H9 (cell line): Measurements from ENCODE around the gene ARFGEF2. TPM values are rescaled to one million over a fixed set of nuclear protein-coding genes. Genes with fewer than 3 reads are reported as not detected.

Source experiments
- DNase-seq: peaks from one replicate; pipeline ENCODE4 v3.0.0-alpha.2; 2017
- H2AFZ ChIP-seq: one replicate; pipeline ENCODE4 v1.6.1; 2013; ENCODE audit warnings: mild to moderate bottlenecking, low read length, control low read depth, moderate library complexity
- H2AK5ac ChIP-seq: 2 replicates; pipeline ENCODE4 v1.6.1; 2013; ENCODE audit warnings: low read length, control low read depth, mixed read lengths; ENCODE audit not compliant: insufficient read length
- H2BK120ac ChIP-seq: one replicate; pipeline ENCODE4 v1.6.1; 2013; ENCODE audit warnings: low read depth, mild to moderate bottlenecking, low read length, control low read depth, inconsistent platforms; ENCODE audit not compliant: poor library complexity, severe bottlenecking
- H2BK12ac ChIP-seq: 2 replicates; pipeline ENCODE4 v1.6.1; 2013; ENCODE audit warnings: low read length, control low read depth, mixed read lengths, low read depth; ENCODE audit not compliant: insufficient read length
- H2BK15ac ChIP-seq: 2 replicates; pipeline ENCODE4 v1.6.1; 2013; ENCODE audit warnings: low read depth, low read length, control low read depth
- H2BK20ac ChIP-seq: one replicate; pipeline ENCODE4 v1.6.1; 2013; ENCODE audit warnings: low read depth, mild to moderate bottlenecking, low read length, control low read depth, inconsistent platforms; ENCODE audit not compliant: poor library complexity, severe bottlenecking
- H2BK5ac ChIP-seq: 2 replicates; pipeline ENCODE4 v1.6.1; 2013; ENCODE audit warnings: low read length, control low read depth, mixed read lengths; ENCODE audit not compliant: insufficient read length
- H3K14ac ChIP-seq: 2 replicates; pipeline ENCODE4 v1.6.1; 2013; ENCODE audit warnings: low read length, control low read depth; ENCODE audit not compliant: insufficient read depth
- H3K18ac ChIP-seq: 2 replicates; pipeline ENCODE4 v1.6.1; 2013; ENCODE audit warnings: low read depth, mild to moderate bottlenecking, mixed read lengths, low read length, control low read depth; ENCODE audit not compliant: insufficient read length
- H3K23ac ChIP-seq: 2 replicates; pipeline ENCODE4 v1.6.1; 2013; ENCODE audit warnings: low read length, control low read depth, mixed read lengths, low read depth; ENCODE audit not compliant: insufficient read length
- H3K23me2 ChIP-seq: 2 replicates; pipeline ENCODE4 v1.6.1; 2013; ENCODE audit warnings: low read depth, mild to moderate bottlenecking, mixed read lengths, low read length, control low read depth; ENCODE audit not compliant: insufficient read length, poor library complexity, severe bottlenecking
- H3K27ac ChIP-seq: 2 replicates; pipeline ENCODE4 v1.5.1; 2013; ENCODE audit warnings: low read length, control low read depth, mixed read lengths, low read depth; ENCODE audit not compliant: insufficient read length
- H3K27me3 ChIP-seq: 2 replicates; pipeline ENCODE4 v1.6.1; 2013; ENCODE audit warnings: low read length, control low read depth, inconsistent platforms; ENCODE audit not compliant: insufficient read depth
- H3K4ac ChIP-seq: 2 replicates; pipeline ENCODE4 v1.6.1; 2013; ENCODE audit warnings: low read depth, mild to moderate bottlenecking, control low read depth, inconsistent platforms, low read length, moderate library complexity
- H3K4me1 ChIP-seq: 2 replicates; pipeline ENCODE4 v1.6.1; 2013; ENCODE audit warnings: low read length, control low read depth, inconsistent platforms; ENCODE audit not compliant: insufficient read depth
- H3K4me2 ChIP-seq: 2 replicates; pipeline ENCODE4 v1.6.1; 2013; ENCODE audit warnings: low read length, control low read depth, mixed read lengths; ENCODE audit not compliant: insufficient read length, insufficient read depth
- H3K56ac ChIP-seq: 2 replicates; pipeline ENCODE4 v1.6.1; 2013; ENCODE audit warnings: low read depth, mild to moderate bottlenecking, mixed read lengths, low read length, control low read depth; ENCODE audit not compliant: insufficient read length
- H3K79me1 ChIP-seq: 2 replicates; pipeline ENCODE4 v1.6.1; 2013; ENCODE audit warnings: low read depth, mild to moderate bottlenecking, moderate library complexity, low read length, control low read depth, inconsistent platforms; ENCODE audit not compliant: insufficient read depth, poor library complexity, severe bottlenecking
- H3K79me2 ChIP-seq: 2 replicates; pipeline ENCODE4 v1.6.1; 2013; ENCODE audit warnings: low read length, control low read depth, inconsistent platforms; ENCODE audit not compliant: insufficient read depth
- H3K9ac ChIP-seq: 2 replicates; pipeline ENCODE4 v1.6.1; 2013; ENCODE audit warnings: low read length, control low read depth, mixed read lengths; ENCODE audit not compliant: insufficient read length; ENCODE audit errors: extremely low read depth
- H3K9me3 ChIP-seq: one replicate; pipeline ENCODE4 v1.6.1; 2013; ENCODE audit warnings: low read depth, low read length, inconsistent platforms; ENCODE audit not compliant: control insufficient read depth
- H3T11ph ChIP-seq: one replicate; pipeline ENCODE4 v1.6.1; 2013; ENCODE audit warnings: mild to moderate bottlenecking, low read length, control low read depth, inconsistent platforms
- H4K20me1 ChIP-seq: one replicate; pipeline ENCODE4 v1.6.1; 2013; ENCODE audit not compliant: control insufficient read depth, insufficient read length, insufficient read depth
- H4K5ac ChIP-seq: 2 replicates; pipeline ENCODE4 v1.6.1; 2013; ENCODE audit warnings: low read depth, mild to moderate bottlenecking, mixed read lengths, low read length, control low read depth; ENCODE audit not compliant: insufficient read length
- H4K8ac ChIP-seq: replicated peaks from 2 replicates; pipeline ENCODE4 v1.6.1; 2013; ENCODE audit warnings: low read length, control low read depth, mixed read lengths, low read depth; ENCODE audit not compliant: insufficient read length
- H4K91ac ChIP-seq: 2 replicates; pipeline ENCODE4 v1.6.1; 2013; ENCODE audit warnings: low read depth, mild to moderate bottlenecking, moderate library complexity, mixed read lengths, low read length, control low read depth; ENCODE audit not compliant: insufficient read length
- H3K27ac Mint-ChIP-seq, 3 experiments: 2 replicates in 2 of 3; 3 replicates in 1 of 3; pipeline ENCODE4 v1.8.0; 2020 to 2021; ENCODE audit warnings: mixed read lengths in 3 of 3, mild to moderate bottlenecking in 1 of 3, moderate library complexity in 1 of 3
- H3K27me3 Mint-ChIP-seq: 2 replicates; pipeline ENCODE4 v1.8.0; 2021; ENCODE audit warnings: low read depth, mild to moderate bottlenecking, moderate library complexity, mixed read lengths
- H3K36me3 Mint-ChIP-seq, 3 experiments: 2 replicates in 2 of 3; 3 replicates in 1 of 3; pipeline ENCODE4 v1.8.0; 2020 to 2021; ENCODE audit warnings: low read depth in 3 of 3, mixed read lengths in 3 of 3; ENCODE audit not compliant: insufficient read depth in 1 of 3
- H3K4me1 Mint-ChIP-seq, 2 experiments: 2 replicates each; pipeline ENCODE4 v1.8.0; 2020; ENCODE audit warnings: mixed read lengths in 2 of 2
- H3K4me3 Mint-ChIP-seq, 2 experiments: 2 replicates in 1 of 2; 3 replicates in 1 of 2; pipeline ENCODE4 v1.8.0; 2020 to 2021; ENCODE audit warnings: mild to moderate bottlenecking in 2 of 2, mixed read lengths in 2 of 2, moderate library complexity in 1 of 2
- H3K9me3 Mint-ChIP-seq, 2 experiments: 2 replicates in 1 of 2; 3 replicates in 1 of 2; pipeline ENCODE4 v1.8.0; 2020; ENCODE audit warnings: mild to moderate bottlenecking in 2 of 2, mixed read lengths in 2 of 2, moderate library complexity in 1 of 2
- CTCF ChIP-seq: fragments of 200-600 bp; sonication (generic); conservative IDR thresholded peaks from 3 replicates; pipeline ENCODE4 v1.8.0; 2021; ENCODE audit warnings: antibody characterized with exemption, mild to moderate bottlenecking
- WGBS: extraction: QIAGEN DNeasy Blood & Tissue Kit; methylation state at CpG from one replicate; pipeline ENCODE4 v1.1.7; 2013; ENCODE audit warnings: missing lambda C conversion rate, low lambda C conversion rate, mixed read lengths; ENCODE audit not compliant: insufficient read length; ENCODE audit errors: extremely low coverage; 5-methylcytosine and 5-hydroxymethylcytosine counted together
- total RNA-seq: library from RNA; stranded (reverse); gene quantifications from 2 replicates; pipeline ENCODE4 v1.2.1, GENCODE V29; 2021

ARFGEF2 gene
- total RNA-seq, 1 experiment from 2014 or later: 16.6 TPM

GRCh38 chr20:48971956-48972355, 50.4 kb downstream of the ARFGEF2 start:
- H3K14ac ChIP-seq: no peak overlapping the region
- no peak for DNase-seq
- H2AFZ ChIP-seq: no peak overlapping the region
- H2BK20ac ChIP-seq: no peak overlapping the region
- H2BK15ac ChIP-seq: no peak overlapping the region
- no peaks in the 10 kb centered on the region for H3K4me1 Mint-ChIP-seq
- peaks cover 33 to 62% (median 49%) of the 10 kb centered on the region in 3 experiments for H3K36me3 Mint-ChIP-seq
- H3T11ph ChIP-seq: no peak overlapping the region
- H3K23ac ChIP-seq: no peak overlapping the region
- H3K4me2 ChIP-seq: no peak overlapping the region
- H3K9ac ChIP-seq: no peak overlapping the region
- no peaks in the 10 kb centered on the region for H3K9me3 ChIP-seq
- H3K23me2 ChIP-seq: no peaks in the 10 kb centered on the region
- H3K27me3 ChIP-seq: no peaks in the 10 kb centered on the region
- H4K20me1 ChIP-seq: no peaks in the 10 kb centered on the region
- no peak for TF ChIP-seq CTCF
- no peak overlapping the region for H2BK5ac ChIP-seq
- H3K27me3 Mint-ChIP-seq: no peaks in the 10 kb centered on the region
- no peaks in the 10 kb centered on the region for H3K79me1 ChIP-seq
- H2AK5ac ChIP-seq: no peak overlapping the region
- no peaks in the 10 kb centered on the region for H3K79me2 ChIP-seq
- no peak overlapping the region for H4K5ac ChIP-seq
- H2BK12ac ChIP-seq: no peak overlapping the region
- no peak overlapping the region for H3K4ac ChIP-seq
- WGBS: no CpG with 5 or more reads among the region's 4 CpGs
- no peak overlapping the region for H3K18ac ChIP-seq
- no peaks in the 10 kb centered on the region for H3K4me1 ChIP-seq
- H4K91ac ChIP-seq: no peak overlapping the region
- H3K56ac ChIP-seq: no peak overlapping the region
- no peak overlapping the region for H4K8ac ChIP-seq
- H3K27ac ChIP-seq: no peak overlapping the region
- no peak overlapping the region for H3K27ac Mint-ChIP-seq
- no peak overlapping the region for H3K4me3 Mint-ChIP-seq
- no peak overlapping the region for H2BK120ac ChIP-seq
- no peaks in the 10 kb centered on the region for H3K9me3 Mint-ChIP-seq
